IMR-90 (cell line): ENCODE measurements around the gene RFTN1. TPM values are rescaled to one million over a fixed set of nuclear protein-coding genes. Genes with fewer than 3 reads are reported as not detected.

ENCODE experiments used
- ATAC-seq: fragments of 200-7000 bp; cut with Tn5 transposase; 2 replicates; pipeline ENCODE4 v1.9.1; 2020; ENCODE audit warnings: low read depth, mild to moderate bottlenecking, moderate library complexity
- BruUV-seq: library from RNA; stranded (reverse); fragments of 400-500 nt; replicated peaks from 2 replicates; lab custom pipeline; 2021; lab: Mats Ljungman, UMichigan
- CTCF ChIA-PET: fragments of 300-600 bp; formaldehyde crosslinking; extraction: SDS; loops from one replicate; lab custom pipeline; 2021; ENCODE audit warnings: antibody characterized with exemption; lab: Yijun Ruan, JAX
- POLR2A ChIA-PET: fragments of 300-600 bp; sonication (Branson Sonifier 250); formaldehyde crosslinking; loops from one replicate; lab custom pipeline; 2022; ENCODE audit warnings: antibody characterized with exemption; ENCODE audit not compliant: unreplicated experiment; lab: Charles Lee
- DNase-seq: peaks from one replicate; pipeline ENCODE4 v3.0.0; 2013
- H2AFZ ChIP-seq: replicated peaks from 2 replicates; pipeline ENCODE3; 2013; ENCODE audit warnings: low read length, mild to moderate bottlenecking; ENCODE audit not compliant: poor library complexity
- H2AK5ac ChIP-seq: 2 replicates; pipeline ENCODE4 v1.6.1; 2013; ENCODE audit warnings: low read depth, low read length, inconsistent platforms
- H2AK9ac ChIP-seq: replicated peaks from 2 replicates; pipeline ENCODE3; 2013; ENCODE audit warnings: mild to moderate bottlenecking, low read depth, low read length, moderate library complexity; ENCODE audit not compliant: poor library complexity
- H2BK120ac ChIP-seq: 2 replicates; pipeline ENCODE4 v1.6.1; 2013; ENCODE audit warnings: low read depth, low read length, inconsistent platforms
- H2BK15ac ChIP-seq: 3 replicates; pipeline ENCODE4 v1.6.1; 2013; ENCODE audit warnings: low read depth, low read length, inconsistent platforms
- H2BK20ac ChIP-seq: 2 replicates; pipeline ENCODE4 v1.6.1; 2013; ENCODE audit warnings: low read depth, mild to moderate bottlenecking, inconsistent platforms, low read length, moderate library complexity
- H2BK5ac ChIP-seq: 2 replicates; pipeline ENCODE4 v1.6.1; 2013; ENCODE audit warnings: mild to moderate bottlenecking, low read depth, low read length, inconsistent platforms; ENCODE audit not compliant: poor library complexity, severe bottlenecking
- H3K14ac ChIP-seq: replicated peaks from 2 replicates; pipeline ENCODE4 v1.6.1; 2013; ENCODE audit warnings: low read depth, low read length, inconsistent platforms
- H3K18ac ChIP-seq: 2 replicates; pipeline ENCODE4 v1.6.1; 2013; ENCODE audit warnings: low read depth, low read length, control low read depth
- H3K23ac ChIP-seq: 2 replicates; pipeline ENCODE4 v1.6.1; 2013; ENCODE audit warnings: low read depth, low read length, inconsistent platforms
- H3K27ac ChIP-seq: 2 replicates; pipeline ENCODE4 v1.5.1; 2013; ENCODE audit warnings: mild to moderate bottlenecking, control low read depth, low read length; ENCODE audit not compliant: insufficient read depth
- H3K27me3 ChIP-seq: 2 replicates; pipeline ENCODE4 v1.6.1; 2013; ENCODE audit warnings: low read length; ENCODE audit not compliant: control insufficient read depth, insufficient read depth
- H3K36me3 ChIP-seq: 2 replicates; pipeline ENCODE4 v1.6.1; 2013; ENCODE audit warnings: low read length, mixed read lengths; ENCODE audit not compliant: control insufficient read depth, insufficient read depth
- H3K4ac ChIP-seq: 2 replicates; pipeline ENCODE4 v1.6.1; 2013; ENCODE audit warnings: low read depth, low read length, inconsistent platforms
- H3K4me1 ChIP-seq: 2 replicates; pipeline ENCODE4 v1.6.1; 2013; ENCODE audit warnings: low read length, mixed read lengths; ENCODE audit not compliant: control insufficient read depth, insufficient read depth
- H3K4me2 ChIP-seq: 2 replicates; pipeline ENCODE4 v1.6.1; 2013; ENCODE audit warnings: low read depth, mild to moderate bottlenecking, control low read depth, low read length, moderate library complexity
- H3K4me3 ChIP-seq: 2 replicates; pipeline ENCODE4 v1.5.1; 2013; ENCODE audit warnings: low read depth, mild to moderate bottlenecking, control low read depth, low read length, moderate library complexity; ENCODE audit not compliant: insufficient read depth
- H3K56ac ChIP-seq: 2 replicates; pipeline ENCODE4 v1.6.1; 2013; ENCODE audit warnings: low read length, inconsistent platforms; ENCODE audit not compliant: insufficient read depth; ENCODE audit errors: extremely low read depth
- H3K79me1 ChIP-seq, 2 experiments: 2 replicates each; pipeline ENCODE4 v1.6.1; 2013; ENCODE audit warnings: low read length in 2 of 2, inconsistent platforms in 1 of 2, low read depth in 1 of 2
- H3K9ac ChIP-seq: 2 replicates; pipeline ENCODE4 v1.6.1; 2013; ENCODE audit warnings: low read depth, low read length, control low read depth
- H3K9me1 ChIP-seq: 2 replicates; pipeline ENCODE4 v1.6.1; 2013; ENCODE audit warnings: low read length, inconsistent platforms; ENCODE audit not compliant: insufficient read depth
- H3K9me3 ChIP-seq: 2 replicates; pipeline ENCODE4 v1.6.1; 2013; ENCODE audit warnings: low read length; ENCODE audit not compliant: control insufficient read depth, insufficient read depth
- H4K20me1 ChIP-seq: 2 replicates; pipeline ENCODE4 v1.6.1; 2013; ENCODE audit warnings: low read length, inconsistent platforms; ENCODE audit not compliant: insufficient read depth
- H4K5ac ChIP-seq: 2 replicates; pipeline ENCODE4 v1.6.1; 2013; ENCODE audit warnings: mild to moderate bottlenecking, low read depth, low read length, control low read depth
- H4K8ac ChIP-seq, 2 experiments: 2 replicates each; pipeline ENCODE4 v1.6.1; 2013; ENCODE audit warnings: low read depth in 2 of 2, low read length in 2 of 2, control low read depth in 1 of 2, inconsistent platforms in 1 of 2
- H4K91ac ChIP-seq: 2 replicates; pipeline ENCODE4 v1.6.1; 2013; ENCODE audit warnings: low read depth, low read length, inconsistent platforms; ENCODE audit not compliant: insufficient read depth
- BHLHE40 ChIP-seq: fragments of 150-350 bp; IDR thresholded peaks from 2 replicates; pipeline ENCODE4 v1.6.1; 2016; ENCODE audit warnings: mild to moderate bottlenecking, low read depth, low read length
- CEBPB ChIP-seq: IDR thresholded peaks from 2 replicates; pipeline ENCODE4 v1.6.1; 2012; ENCODE audit warnings: low read depth, low read length, improper control_type of control experiment
- CHD1 ChIP-seq: IDR thresholded peaks from 2 replicates; pipeline ENCODE4 v1.6.1; 2012; ENCODE audit warnings: low read depth, low read length, improper control_type of control experiment
- FOS ChIP-seq: fragments of 150-350 bp; IDR thresholded peaks from 2 replicates; pipeline ENCODE4 v1.6.1; 2016; ENCODE audit warnings: low read depth, low read length
- RAD21 ChIP-seq: IDR thresholded peaks from 2 replicates; pipeline ENCODE4 v1.6.1; 2012; ENCODE audit warnings: low read length, improper control_type of control experiment
- RCOR1 ChIP-seq: IDR thresholded peaks from 2 replicates; pipeline ENCODE4 v1.6.1; 2012; ENCODE audit warnings: mild to moderate bottlenecking, low read length, improper control_type of control experiment; ENCODE audit not compliant: insufficient replicate concordance
- RFX5 ChIP-seq: IDR thresholded peaks from 2 replicates; pipeline ENCODE4 v1.8.0; 2012; ENCODE audit warnings: low read depth, mild to moderate bottlenecking, low read length, moderate library complexity
- SMC3 ChIP-seq: fragments of 150-350 bp; IDR thresholded peaks from 2 replicates; pipeline ENCODE4 v1.6.1; 2016; ENCODE audit warnings: low read depth, mild to moderate bottlenecking, antibody characterized with exemption, low read length, moderate library complexity
- USF2 ChIP-seq: fragments of 150-350 bp; IDR thresholded peaks from 2 replicates; pipeline ENCODE4 v1.6.1; 2017; ENCODE audit warnings: mild to moderate bottlenecking, antibody characterized with exemption, low read length, low read depth
- WGBS, 2 experiments: methylation state at CpG; one replicate each; pipeline versions ENCODE4 v1.1.5 to v1.1.7; 2013; ENCODE audit warnings: missing lambda C conversion rate in 2 of 2; ENCODE audit not compliant: insufficient read length in 1 of 2; ENCODE audit errors: extremely low coverage in 2 of 2; 5-methylcytosine and 5-hydroxymethylcytosine counted together
- dilution Hi-C: fragments of 300-500 bp; cut with HindIII; formaldehyde crosslinking; loops from one replicate; pipeline ENCODE4 v1.14.3; 2018; ENCODE audit warnings: low sequenced_read_pairs; ENCODE audit not compliant: unreplicated experiment
- in situ Hi-C: fragments of 300-500 bp; cut with MboI; formaldehyde crosslinking; loops from 3 replicates; pipeline ENCODE4 v1.14.3; 2019; ENCODE audit warnings: low sequenced_read_pairs, inconsistent platforms, mixed read lengths
- intact Hi-C: fragments of 100-400 bp; cut with micrococcal nuclease; formaldehyde crosslinking; loops from 2 replicates; pipeline ENCODE4 v1.10.0; 2022
- polyA plus RNA-seq, 3 experiments: library from polyadenylated mRNA; depleted of rRNA; stranded (reverse); fragments of >200 nt; gene quantifications; 2 replicates each; pipeline ENCODE4 v1.2.3, GENCODE V29; 2012; ENCODE audit warnings: low replicate concordance in 1 of 3
- total RNA-seq: library from RNA; depleted of rRNA; stranded (reverse); fragments of >200 nt; gene quantifications from 2 replicates; pipeline ENCODE4 v1.2.3, GENCODE V29; 2012

The RFTN1 gene
- total and polyA plus RNA-seq, 2 of the 4 experiments (the other 2 are of a cell fraction): 45.0 to 52.0 TPM

- no peak for TF ChIP-seq USF2
- TF ChIP-seq RFX5: no peak
- no peak for TF ChIP-seq SMC3
- TF ChIP-seq CHD1: no peak
- no peak for TF ChIP-seq CEBPB
- no peak for TF ChIP-seq RCOR1
- TF ChIP-seq BHLHE40: no peak
- TF ChIP-seq RAD21: no peak
- no peak for TF ChIP-seq FOS
Observed at GRCh38 chr3:16358336-16358735, 155.2 kb downstream of the RFTN1 start.

More at GRCh38 chr3:16358336-16358735, 155.2 kb downstream of the RFTN1 start:
- Histone ChIP-seq H4K5ac (no peak overlapping the region), H4K20me1 (peaks cover 5% of the 10 kb centered on the region; the same call in 1 of the 2 replicates), H3K14ac (no peak overlapping the region), H2AK9ac (no peak overlapping the region), H2BK20ac (no peak overlapping the region), H3K18ac (no peak overlapping the region), H4K91ac (no peak overlapping the region), H3K36me3 (peaks cover 35% of the 10 kb centered on the region), H2BK120ac (no peak overlapping the region), H3K9me1 (peaks cover 14% of the 10 kb centered on the region), H2BK5ac (no peak overlapping the region), H3K9ac (no peak overlapping the region), H2AK5ac (0 out of 2 replicates have a peak overlapping the region, but pooled peaks have one; percentile 12), H3K56ac (no peak overlapping the region), H2BK15ac (no peak overlapping the region), H3K9me3 (no peaks in the 10 kb centered on the region), H3K4me1 (no peaks in the 10 kb centered on the region), H3K4me2 (no peak overlapping the region), H3K27me3 (no peaks in the 10 kb centered on the region), H2AFZ (no peak overlapping the region), H3K4ac (no peak overlapping the region), H3K79me1 (peaks cover 3 to 28% of the 10 kb centered on the region in 2 experiments), H3K23ac (no peak overlapping the region), H3K4me3 (no peak overlapping the region), H4K8ac (no peak overlapping the region), H3K27ac (no peak overlapping the region)
- ChIA-PET CTCF (no interaction called here), POLR2A (no interaction called here)
- intact Hi-C loops: no loop called here
- no peak for DNase-seq
- WGBS, 2 experiments: no CpG with 5 or more reads among the region's 3 CpGs
- dilution Hi-C loops: no loop called here
- ATAC-seq: no peak
- no TSS peak for BruUV-seq
- in situ Hi-C loops: no loop called here
